Ishikawa (cell line): Measurements from ENCODE around the gene TRIM33.

Source experiments
- CEBPB ChIP-seq: IDR thresholded peaks from 2 replicates; pipeline ENCODE4 v1.6.1; 2012
- CREB1 ChIP-seq: IDR thresholded peaks from 2 replicates; pipeline ENCODE4 v1.6.1; 2012; ENCODE audit warnings: low read depth
- EGR1 ChIP-seq: IDR thresholded peaks from 2 replicates; pipeline ENCODE4 v1.6.1; 2012
- EP300 ChIP-seq: IDR thresholded peaks from 2 replicates; pipeline ENCODE4 v1.6.1; 2012; ENCODE audit warnings: borderline replicate concordance
- FOXM1 ChIP-seq: IDR thresholded peaks from 2 replicates; pipeline ENCODE4 v1.6.1; 2012; ENCODE audit warnings: low read depth, borderline replicate concordance
- NFIC ChIP-seq: IDR thresholded peaks from 2 replicates; pipeline ENCODE4 v1.6.1; 2012
- RAD21 ChIP-seq: IDR thresholded peaks from 2 replicates; pipeline ENCODE4 v1.6.1; 2012; ENCODE audit warnings: low read depth
- TAF1 ChIP-seq: IDR thresholded peaks from 2 replicates; pipeline ENCODE4 v1.6.1; 2012; ENCODE audit warnings: low read depth, mild to moderate bottlenecking
- TCF12 ChIP-seq: IDR thresholded peaks from 2 replicates; pipeline ENCODE4 v1.6.1; 2012; ENCODE audit warnings: low read depth
- TEAD4 ChIP-seq: IDR thresholded peaks from 2 replicates; pipeline ENCODE4 v1.6.1; 2012
- YY1 ChIP-seq: IDR thresholded peaks from 2 replicates; pipeline ENCODE4 v1.6.1; 2012; ENCODE audit warnings: low read depth
- ZBTB7A ChIP-seq: IDR thresholded peaks from 2 replicates; pipeline ENCODE4 v1.6.1; 2012; ENCODE audit warnings: low read depth
- TF ChIP-seq, protein P1 (sequence below): IDR thresholded peaks from 2 replicates; pipeline ENCODE4 v1.6.1; 2012
- TF ChIP-seq, protein P2 (sequence below): IDR thresholded peaks from 2 replicates; pipeline ENCODE4 v1.6.1; 2012
- TF ChIP-seq, protein P3 (sequence below): IDR thresholded peaks from 2 replicates; pipeline ENCODE4 v1.6.1; 2012; ENCODE audit warnings: low read depth, mild to moderate bottlenecking

The TRIM33 gene

DNA sequence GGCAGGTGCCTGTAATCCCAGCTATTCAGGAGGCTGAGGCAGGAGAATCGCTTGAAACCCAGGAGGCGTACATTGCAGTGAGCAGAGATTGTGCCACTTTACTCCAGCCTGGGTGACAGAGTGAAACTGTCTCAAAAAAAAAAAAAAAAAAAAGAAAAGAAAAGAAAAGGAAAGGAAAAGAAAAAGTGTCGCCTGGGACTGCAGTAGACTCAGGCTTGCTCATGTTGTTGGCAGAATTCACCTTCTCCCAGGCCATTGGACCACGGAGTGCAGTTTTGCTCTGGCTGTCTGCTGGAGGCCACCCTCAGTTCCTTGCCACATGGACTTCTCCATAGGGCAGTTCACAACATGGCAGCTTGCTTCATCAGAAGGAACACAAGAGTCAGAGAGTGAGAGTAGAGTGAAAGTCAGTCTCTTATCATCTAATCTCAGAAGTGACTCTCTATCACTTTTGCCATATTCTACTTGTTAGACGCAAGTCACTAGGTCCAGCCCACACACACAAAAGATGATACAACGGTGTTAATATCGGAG is 41.2 kb upstream of the TRIM33 start:
- TF ChIP-seq EGR1 (no peak), TCF12 (no peak), CREB1 (no peak)
- TF ChIP-seq, protein P1, sequence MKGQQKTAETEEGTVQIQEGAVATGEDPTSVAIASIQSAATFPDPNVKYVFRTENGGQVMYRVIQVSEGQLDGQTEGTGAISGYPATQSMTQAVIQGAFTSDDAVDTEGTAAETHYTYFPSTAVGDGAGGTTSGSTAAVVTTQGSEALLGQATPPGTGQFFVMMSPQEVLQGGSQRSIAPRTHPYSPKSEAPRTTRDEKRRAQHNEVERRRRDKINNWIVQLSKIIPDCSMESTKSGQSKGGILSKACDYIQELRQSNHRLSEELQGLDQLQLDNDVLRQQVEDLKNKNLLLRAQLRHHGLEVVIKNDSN, result no peak
- TF ChIP-seq, protein P2, sequence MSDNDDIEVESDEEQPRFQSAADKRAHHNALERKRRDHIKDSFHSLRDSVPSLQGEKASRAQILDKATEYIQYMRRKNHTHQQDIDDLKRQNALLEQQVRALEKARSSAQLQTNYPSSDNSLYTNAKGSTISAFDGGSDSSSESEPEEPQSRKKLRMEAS, result no peak

DNA sequence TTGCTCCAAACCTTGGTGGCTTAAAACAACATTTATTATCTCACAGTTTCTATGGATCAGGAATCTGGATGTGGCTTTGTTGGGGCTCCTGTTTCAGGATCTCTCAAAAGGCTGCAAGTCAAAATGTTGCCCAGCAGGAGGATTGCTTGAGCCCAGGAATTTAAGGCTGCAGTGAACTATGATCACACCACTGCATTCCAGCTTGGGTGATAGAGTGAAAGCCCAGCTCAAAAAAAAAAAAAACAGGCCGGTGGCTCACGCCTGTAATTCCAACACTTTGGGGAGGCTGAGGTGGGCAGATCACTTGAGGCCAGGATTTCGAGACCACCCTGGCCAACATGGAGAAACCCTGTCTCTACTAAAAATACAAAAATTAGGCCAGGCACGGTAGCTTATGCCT is 40.4 kb upstream of the TRIM33 start:
- TF ChIP-seq CEBPB, result no peak
- no peak for TF ChIP-seq TAF1
- no peak for TF ChIP-seq RAD21

DNA sequence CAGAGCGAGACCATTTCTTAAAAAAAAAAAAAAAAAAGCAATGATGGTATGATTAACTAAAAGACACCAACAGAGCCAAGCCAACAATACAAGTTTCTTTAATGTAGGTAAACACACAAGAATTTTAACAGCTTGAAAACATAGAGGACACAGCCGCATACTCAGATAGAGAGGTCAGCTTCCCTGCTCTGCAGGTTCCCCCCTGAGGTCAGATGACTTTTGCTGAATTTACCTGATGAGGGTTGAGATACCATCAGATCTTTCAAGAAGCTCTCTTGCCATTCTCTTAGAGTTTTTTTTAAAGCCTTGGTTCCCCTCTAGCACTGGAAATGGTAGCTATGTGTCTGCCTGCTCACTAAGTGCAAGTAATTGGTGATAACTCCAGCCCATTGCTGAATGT is 39.3 kb upstream of the TRIM33 start:
- TF ChIP-seq YY1 (no peak), ZBTB7A (no peak), CREB1 (no peak), CEBPB (no peak), FOXM1 (no peak), NFIC (no peak), TEAD4 (no peak), EP300 (no peak), TCF12 (no peak)
- TF ChIP-seq, protein P1, result no peak
- TF ChIP-seq, protein P3, sequence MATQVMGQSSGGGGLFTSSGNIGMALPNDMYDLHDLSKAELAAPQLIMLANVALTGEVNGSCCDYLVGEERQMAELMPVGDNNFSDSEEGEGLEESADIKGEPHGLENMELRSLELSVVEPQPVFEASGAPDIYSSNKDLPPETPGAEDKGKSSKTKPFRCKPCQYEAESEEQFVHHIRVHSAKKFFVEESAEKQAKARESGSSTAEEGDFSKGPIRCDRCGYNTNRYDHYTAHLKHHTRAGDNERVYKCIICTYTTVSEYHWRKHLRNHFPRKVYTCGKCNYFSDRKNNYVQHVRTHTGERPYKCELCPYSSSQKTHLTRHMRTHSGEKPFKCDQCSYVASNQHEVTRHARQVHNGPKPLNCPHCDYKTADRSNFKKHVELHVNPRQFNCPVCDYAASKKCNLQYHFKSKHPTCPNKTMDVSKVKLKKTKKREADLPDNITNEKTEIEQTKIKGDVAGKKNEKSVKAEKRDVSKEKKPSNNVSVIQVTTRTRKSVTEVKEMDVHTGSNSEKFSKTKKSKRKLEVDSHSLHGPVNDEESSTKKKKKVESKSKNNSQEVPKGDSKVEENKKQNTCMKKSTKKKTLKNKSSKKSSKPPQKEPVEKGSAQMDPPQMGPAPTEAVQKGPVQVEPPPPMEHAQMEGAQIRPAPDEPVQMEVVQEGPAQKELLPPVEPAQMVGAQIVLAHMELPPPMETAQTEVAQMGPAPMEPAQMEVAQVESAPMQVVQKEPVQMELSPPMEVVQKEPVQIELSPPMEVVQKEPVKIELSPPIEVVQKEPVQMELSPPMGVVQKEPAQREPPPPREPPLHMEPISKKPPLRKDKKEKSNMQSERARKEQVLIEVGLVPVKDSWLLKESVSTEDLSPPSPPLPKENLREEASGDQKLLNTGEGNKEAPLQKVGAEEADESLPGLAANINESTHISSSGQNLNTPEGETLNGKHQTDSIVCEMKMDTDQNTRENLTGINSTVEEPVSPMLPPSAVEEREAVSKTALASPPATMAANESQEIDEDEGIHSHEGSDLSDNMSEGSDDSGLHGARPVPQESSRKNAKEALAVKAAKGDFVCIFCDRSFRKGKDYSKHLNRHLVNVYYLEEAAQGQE, result no peak
- TF ChIP-seq, protein P2, result no peak

DNA sequence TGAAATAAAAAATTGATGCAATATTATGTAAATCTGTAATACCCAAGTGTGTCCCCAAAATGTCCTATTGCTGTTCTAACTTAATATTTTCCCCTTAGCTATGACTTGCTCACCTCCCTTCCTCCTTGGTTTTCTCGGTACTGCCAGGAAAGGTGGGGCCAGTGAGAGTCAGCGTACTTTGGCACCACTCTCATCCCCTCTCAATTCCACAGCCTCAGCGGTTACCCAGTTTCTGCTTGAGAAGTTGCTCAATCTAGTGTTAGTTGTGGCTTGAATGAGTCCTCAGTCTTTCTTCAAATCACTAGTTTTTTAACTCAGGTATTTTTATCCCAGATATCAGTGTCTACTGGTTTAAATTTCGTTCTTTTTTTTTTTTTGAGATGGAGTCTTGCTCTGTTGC is 38.1 kb upstream of the TRIM33 start:
- TF ChIP-seq RAD21, result no peak
- no peak for TF ChIP-seq TEAD4
- TF ChIP-seq FOXM1, result no peak
- no peak for TF ChIP-seq ZBTB7A
- TF ChIP-seq, protein P2, result no peak
- TF ChIP-seq CEBPB, result no peak
- TF ChIP-seq NFIC, result no peak
- TF ChIP-seq, protein P3, result no peak
- TF ChIP-seq TCF12, result no peak
- TF ChIP-seq CREB1, result no peak

DNA sequence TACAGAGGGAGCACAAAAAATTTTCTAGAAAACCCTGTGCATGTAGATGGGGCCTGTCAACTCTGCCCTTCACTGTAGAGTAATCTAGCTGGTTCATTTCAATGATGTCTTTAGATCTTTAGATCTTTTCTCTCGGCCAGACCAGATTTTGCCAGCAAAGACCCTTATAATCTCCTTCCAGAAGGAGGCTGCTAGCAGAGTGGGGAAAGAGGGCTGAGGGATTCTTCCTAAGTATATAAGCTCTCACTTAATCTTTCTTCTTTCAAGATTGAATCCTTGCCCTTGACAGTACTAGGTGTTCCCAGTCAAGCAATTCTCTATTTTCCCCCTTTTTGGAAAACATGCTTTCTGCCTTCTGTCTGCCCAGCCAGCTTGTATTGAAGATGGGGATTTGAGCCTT is 36.1 kb upstream of the TRIM33 start:
- no peak for TF ChIP-seq ZBTB7A
- TF ChIP-seq, protein P2, result no peak
- TF ChIP-seq, protein P3, result no peak
- no peak for TF ChIP-seq RAD21
- no peak for TF ChIP-seq EP300
- no peak for TF ChIP-seq YY1
- no peak for TF ChIP-seq NFIC
- no peak for TF ChIP-seq TEAD4
- TF ChIP-seq TCF12, result no peak
- TF ChIP-seq CEBPB, result no peak
- no peak for TF ChIP-seq FOXM1
- TF ChIP-seq, protein P1, result no peak
- TF ChIP-seq EGR1, result no peak
- no peak for TF ChIP-seq TAF1
- no peak for TF ChIP-seq CREB1
